CD4-positive, alpha-beta T cell treated with Interleukin-21 for 1 hour (primary cell): ENCODE measurements around the gene IRF2.
"Not testable (repeated sequence)": the region's sequence is repeated elsewhere in the genome, so short reads cannot be mapped to it uniquely, and the experiment has no call there.

ENCODE experiments used
- DNase-seq: peaks from one replicate; pipeline ENCODE4 v3.0.0-alpha.2; 2020

The IRF2 gene

DNA sequence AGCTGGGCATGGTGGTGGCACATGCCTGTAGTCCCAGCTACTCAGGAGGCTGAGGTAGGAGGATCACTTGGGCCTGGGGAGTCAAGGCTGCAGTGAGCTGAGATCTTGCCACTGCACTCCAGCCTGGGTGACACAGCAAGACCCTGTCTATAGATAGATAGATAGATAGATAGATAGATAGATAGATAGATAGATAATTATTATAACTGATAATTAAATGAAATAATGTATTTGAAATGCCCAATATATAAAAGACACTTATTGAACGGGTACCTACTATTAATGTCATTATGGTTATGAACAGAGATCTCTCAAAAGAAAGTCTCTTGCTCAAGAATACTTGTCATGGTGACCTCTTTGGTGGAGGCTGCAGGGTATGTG is 131.5 kb downstream of the IRF2 start:
- not testable (repeated sequence) for DNase-seq

DNA sequence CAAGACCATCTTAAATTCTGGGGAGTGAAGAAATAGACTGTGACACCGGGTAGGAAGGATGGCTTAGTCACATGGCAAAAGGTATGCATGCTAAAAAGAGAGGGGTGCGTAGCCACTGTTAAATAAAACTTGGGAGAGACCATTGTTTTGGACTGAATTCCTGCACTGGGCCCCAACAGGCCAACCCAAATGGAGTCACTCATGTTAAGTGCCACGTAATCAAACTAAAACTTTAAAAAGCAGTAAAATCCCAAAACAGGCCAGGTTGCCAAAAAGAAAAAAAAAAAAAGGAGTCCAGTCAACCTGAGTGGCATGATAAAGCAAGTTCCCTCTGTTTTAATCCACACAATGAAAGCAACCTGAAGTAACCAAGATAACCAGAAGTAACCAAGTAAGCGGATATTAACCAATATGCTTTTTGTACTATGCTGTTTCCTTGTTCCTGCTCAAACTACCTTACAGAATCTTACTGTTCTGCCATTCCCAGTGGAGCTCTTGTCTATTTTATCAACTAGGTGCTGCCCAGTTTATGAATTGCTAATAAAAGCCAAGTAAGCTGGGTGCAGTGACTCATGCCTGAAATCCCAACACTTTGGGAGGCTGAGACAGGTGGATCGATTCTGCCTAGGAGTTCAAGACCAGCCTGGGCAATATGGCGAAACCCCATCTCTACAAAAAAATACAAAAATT is 132.0 kb downstream of the IRF2 start:
- no peak for DNase-seq

DNA sequence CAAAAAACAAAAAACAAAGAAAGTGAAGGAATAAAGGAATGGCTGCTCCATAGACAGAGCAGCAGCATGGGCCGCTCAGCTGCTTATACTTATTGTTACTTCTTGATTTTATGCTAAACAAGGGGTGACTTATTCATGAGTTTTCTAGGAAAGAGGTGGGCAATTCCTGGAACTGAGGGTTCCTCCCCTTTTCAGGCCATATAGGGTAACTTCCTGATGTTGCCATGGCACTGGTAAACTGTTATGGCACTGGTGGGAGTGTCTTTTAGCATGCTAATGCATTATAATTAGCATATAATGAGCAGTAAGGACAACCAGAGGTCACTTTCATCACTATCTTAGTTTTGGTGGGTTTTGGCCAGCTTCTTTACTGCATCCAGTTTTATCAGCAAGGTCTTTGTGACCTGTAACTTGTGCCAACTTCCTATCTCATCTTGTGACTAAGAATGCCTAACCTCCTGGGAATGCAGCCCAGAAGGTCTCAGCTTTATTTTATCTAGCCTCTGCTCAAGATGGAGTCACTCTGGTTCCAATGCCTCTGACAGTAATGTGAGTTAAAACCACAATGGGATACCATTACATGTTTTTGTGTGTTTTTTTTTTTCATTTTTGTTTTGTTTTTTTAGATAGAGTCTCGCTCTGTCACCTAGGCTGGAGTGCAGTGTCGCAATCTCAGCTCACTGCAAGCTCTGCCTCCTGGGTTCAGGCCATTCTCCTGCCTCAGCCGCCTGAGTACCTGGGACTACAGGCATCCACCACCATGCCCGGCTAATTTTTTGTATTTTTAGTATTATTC is 134.8 kb downstream of the IRF2 start:
- DNase-seq, result peak; percentile 21

DNA sequence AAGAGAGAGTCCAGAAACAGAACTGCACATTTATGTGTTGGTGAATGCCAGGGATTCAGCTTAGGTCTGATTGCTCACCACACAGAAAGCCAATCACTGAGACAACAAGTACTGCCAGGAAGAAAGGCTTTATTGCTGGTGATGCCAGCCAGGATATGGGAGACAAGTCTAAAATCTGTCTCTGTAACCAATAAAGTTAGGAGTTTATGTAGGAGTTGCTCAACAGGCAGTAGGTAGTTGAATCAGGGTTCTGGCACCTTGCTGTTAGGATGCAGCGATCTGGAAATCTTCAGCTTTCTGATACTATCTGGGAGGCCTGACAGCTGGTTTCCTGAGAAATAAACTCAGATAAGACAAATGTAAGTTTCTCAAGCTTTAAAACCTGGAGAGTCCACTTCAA is 136.4 kb downstream of the IRF2 start:
- DNase-seq, result no peak
